Panc1 (cell line): ENCODE measurements around the gene GMFB. TPM values are rescaled to one million over a fixed set of nuclear protein-coding genes. Genes with fewer than 3 reads are reported as not detected.

ENCODE experiments used
- ATAC-seq: fragments of 200-7000 bp; cut with Tn5 transposase; 2 replicates; pipeline ENCODE4 v1.9.1; 2020; ENCODE audit warnings: mild to moderate bottlenecking, moderate library complexity
- BruUV-seq: library from RNA; stranded (reverse); fragments of 400-500 nt; replicated peaks from 2 replicates; lab custom pipeline; 2021; lab: Mats Ljungman, UMichigan
- CTCF ChIA-PET: fragments of 300-600 bp; sonication (Branson Sonifier 250); formaldehyde crosslinking; loops from one replicate; lab custom pipeline; 2022; ENCODE audit warnings: antibody characterized with exemption; lab: Charles Lee
- POLR2A ChIA-PET: fragments of 300-600 bp; sonication (Branson Sonifier 250); formaldehyde crosslinking; loops from one replicate; lab custom pipeline; 2022; ENCODE audit warnings: antibody characterized with exemption; lab: Charles Lee
- DNase-seq: peaks from one replicate; pipeline ENCODE4 v3.0.0-alpha.2; 2010; ENCODE audit warnings: low read depth, low spot score
- H3K27ac ChIP-seq: 2 replicates; pipeline ENCODE4 v1.5.1; 2011; ENCODE audit warnings: mild to moderate bottlenecking, low read length, inconsistent platforms
- H3K27me3 ChIP-seq: fragments of 200-500 bp; sonication (Bioruptor generic); 2 replicates; pipeline ENCODE4 v1.6.0; 2014; ENCODE audit warnings: low read length, inconsistent platforms; ENCODE audit not compliant: control insufficient read depth, insufficient read depth
- H3K36me3 ChIP-seq: fragments of 200-500 bp; sonication (Bioruptor generic); 2 replicates; pipeline ENCODE4 v1.5.1; 2014; ENCODE audit warnings: inconsistent platforms, mild to moderate bottlenecking, low read length, moderate library complexity; ENCODE audit not compliant: control insufficient read depth, insufficient read depth
- H3K4me1 ChIP-seq: 2 replicates; pipeline ENCODE4 v1.5.1; 2011; ENCODE audit warnings: inconsistent platforms, mild to moderate bottlenecking, low read length, moderate library complexity; ENCODE audit not compliant: control insufficient read depth, insufficient read depth
- H3K4me3 ChIP-seq, 2 experiments: 2 replicates each; pipeline ENCODE4 v1.5.1; 2011 to 2012; ENCODE audit warnings: low read depth in 2 of 2, low read length in 2 of 2, mild to moderate bottlenecking in 2 of 2, inconsistent platforms in 1 of 2, moderate library complexity in 1 of 2
- H3K9me3 ChIP-seq: fragments of 200-500 bp; sonication (Bioruptor generic); 2 replicates; pipeline ENCODE4 v1.5.1; 2014; ENCODE audit warnings: low read depth, mild to moderate bottlenecking, inconsistent platforms, low read length, moderate library complexity; ENCODE audit not compliant: control insufficient read depth, insufficient read depth
- POLR2AphosphoS5 ChIP-seq: IDR thresholded peaks from 2 replicates; pipeline ENCODE4 v1.6.1; 2012; ENCODE audit warnings: mild to moderate bottlenecking, low read depth, low read length, moderate library complexity
- REST ChIP-seq, 2 experiments: IDR thresholded peaks; 2 replicates each; pipeline ENCODE4 v1.6.1; 2011 to 2012; ENCODE audit warnings: low read depth in 2 of 2, control low read depth in 1 of 2, low read length in 1 of 2, mild to moderate bottlenecking in 1 of 2, moderate library complexity in 1 of 2; ENCODE audit not compliant: insufficient read depth in 1 of 2
- SIN3A ChIP-seq: IDR thresholded peaks from 2 replicates; pipeline ENCODE4 v1.6.1; 2012; ENCODE audit warnings: low read depth, mild to moderate bottlenecking, low read length, moderate library complexity, borderline replicate concordance; ENCODE audit not compliant: insufficient read depth
- TCF7L2 ChIP-seq: IDR thresholded peaks from 2 replicates; pipeline ENCODE4 v1.6.1; 2011; ENCODE audit warnings: mild to moderate bottlenecking, low read depth, low read length, inconsistent platforms
- in situ Hi-C: cut with HindIII; loops from 2 replicates; pipeline ENCODE4 v1.10.0; 2016; ENCODE audit warnings: low sequenced_read_pairs, low pct_unique_long_range_greater_than_20kb
- intact Hi-C: fragments of 100-400 bp; cut with micrococcal nuclease; formaldehyde crosslinking; loops from one replicate; pipeline ENCODE4 v1.10.0; 2022; ENCODE audit not compliant: unreplicated experiment
- total RNA-seq: library from RNA; stranded (reverse); gene quantifications from one replicate; pipeline ENCODE4 v1.2.1, GENCODE V29; 2021; ENCODE audit not compliant: unreplicated experiment
- TF ChIP-seq, protein P1 (sequence below): fragments of 450-650 bp; IDR thresholded peaks from 2 replicates; pipeline ENCODE4 v1.5.1; 2017; ENCODE audit warnings: mild to moderate bottlenecking

The GMFB gene
- total RNA-seq, 1 experiment from 2014 or later, result 54.2 TPM

DNA sequence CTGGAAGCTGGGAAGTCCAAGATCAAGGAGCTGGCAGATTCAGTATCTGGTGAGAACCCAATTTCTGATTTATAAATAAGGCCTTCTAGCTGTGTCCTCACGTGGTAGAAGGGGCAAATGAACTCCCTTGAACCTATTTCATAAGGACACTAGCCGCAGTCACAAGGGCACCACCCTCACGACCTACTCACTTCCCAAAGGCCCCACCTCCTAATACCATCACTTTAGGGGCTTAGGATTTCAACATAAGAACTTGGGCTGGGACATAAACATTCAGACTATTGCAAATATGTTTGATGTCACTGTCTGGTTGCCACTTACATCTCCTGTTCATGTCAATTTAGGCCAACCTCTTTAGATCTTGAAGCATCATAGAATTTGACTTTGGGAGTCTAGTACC lies 36.8 kb downstream of the GMFB start:
- no peaks in the 10 kb centered on the region for H3K9me3 ChIP-seq
- H3K27me3 ChIP-seq, result no peaks in the 10 kb centered on the region
- no TSS peak for BruUV-seq
- DNase-seq (no peak), ATAC-seq (no peak)
- POLR2A ChIA-PET, result no interaction called here
- CTCF ChIA-PET, result no interaction called here
- in situ Hi-C loops, result no loop called here
- H3K4me1 ChIP-seq, result no peaks in the 10 kb centered on the region; the same call in 1 of the 2 replicates
- H3K36me3 ChIP-seq, result no peaks in the 10 kb centered on the region
- H3K4me3 ChIP-seq, result no peak overlapping the region
- intact Hi-C loops, result no loop called here
- TF ChIP-seq SIN3A (no peak), POLR2AphosphoS5 (no peak), REST (IDR thresholded peaks at IDR 0.05; ENCODE audit: insufficient read depth in 1 of 2, low read depth in 2 of 2, low read length in 1 of 2) (no peak)
- H3K27ac ChIP-seq, result no peak overlapping the region

DNA sequence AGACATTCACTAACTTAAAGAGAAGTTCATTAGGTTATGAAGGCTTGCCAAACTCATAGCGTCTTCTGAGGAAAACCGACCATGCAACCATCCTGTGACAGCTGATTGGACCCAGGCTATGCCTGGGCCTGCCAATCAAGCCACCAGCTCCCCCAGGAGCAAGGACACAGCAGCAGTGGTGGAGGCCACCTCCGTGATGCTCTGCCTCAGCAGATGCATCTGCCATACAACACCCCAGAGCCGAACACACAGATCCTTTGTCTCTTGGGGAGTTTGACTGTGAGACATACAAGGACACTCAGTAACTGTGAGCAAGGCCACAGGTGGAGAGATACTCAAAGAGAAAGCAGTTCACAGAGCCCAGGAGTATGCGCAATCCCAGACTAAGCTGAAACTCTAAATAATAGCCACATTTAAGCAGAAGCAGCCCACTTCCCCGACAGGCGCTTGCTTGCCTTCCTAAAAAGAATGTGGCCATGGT lies 37.6 kb downstream of the GMFB start:
- no peak for TF ChIP-seq TCF7L2
- no peak for TF ChIP-seq POLR2AphosphoS5
- TF ChIP-seq REST (IDR thresholded peaks at IDR 0.05; ENCODE audit: insufficient read depth in 1 of 2, low read depth in 2 of 2, low read length in 1 of 2), result no peak
- TF ChIP-seq, protein P1, sequence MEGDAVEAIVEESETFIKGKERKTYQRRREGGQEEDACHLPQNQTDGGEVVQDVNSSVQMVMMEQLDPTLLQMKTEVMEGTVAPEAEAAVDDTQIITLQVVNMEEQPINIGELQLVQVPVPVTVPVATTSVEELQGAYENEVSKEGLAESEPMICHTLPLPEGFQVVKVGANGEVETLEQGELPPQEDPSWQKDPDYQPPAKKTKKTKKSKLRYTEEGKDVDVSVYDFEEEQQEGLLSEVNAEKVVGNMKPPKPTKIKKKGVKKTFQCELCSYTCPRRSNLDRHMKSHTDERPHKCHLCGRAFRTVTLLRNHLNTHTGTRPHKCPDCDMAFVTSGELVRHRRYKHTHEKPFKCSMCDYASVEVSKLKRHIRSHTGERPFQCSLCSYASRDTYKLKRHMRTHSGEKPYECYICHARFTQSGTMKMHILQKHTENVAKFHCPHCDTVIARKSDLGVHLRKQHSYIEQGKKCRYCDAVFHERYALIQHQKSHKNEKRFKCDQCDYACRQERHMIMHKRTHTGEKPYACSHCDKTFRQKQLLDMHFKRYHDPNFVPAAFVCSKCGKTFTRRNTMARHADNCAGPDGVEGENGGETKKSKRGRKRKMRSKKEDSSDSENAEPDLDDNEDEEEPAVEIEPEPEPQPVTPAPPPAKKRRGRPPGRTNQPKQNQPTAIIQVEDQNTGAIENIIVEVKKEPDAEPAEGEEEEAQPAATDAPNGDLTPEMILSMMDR, result no peak
- TF ChIP-seq SIN3A, result no peak
- ChIA-PET POLR2A (no interaction called here), CTCF (no interaction called here)
- no TSS peak for BruUV-seq
- Histone ChIP-seq H3K4me1 (no peaks in the 10 kb centered on the region; the same call in 1 of the 2 replicates), H3K27me3 (no peaks in the 10 kb centered on the region), H3K36me3 (no peaks in the 10 kb centered on the region), H3K27ac (no peak overlapping the region), H3K4me3 (no peak overlapping the region), H3K9me3 (no peaks in the 10 kb centered on the region)
- intact Hi-C loops (no loop called here), in situ Hi-C loops (no loop called here)
- DNase-seq (no peak), ATAC-seq (no peak)
